Stimulated activated CD4-positive, alpha-beta T cell treated with anti-CD3 and anti-CD28 coated beads, Interleukin-12 subunit alpha, Interleukin-12 subunit beta, amount 100 ng/mL, for 4 hours (primary cell): ENCODE results near the gene MOCOS.

ENCODE experiments used
- DNase-seq: peaks from one replicate; pipeline ENCODE4 v3.0.0-alpha.2; 2020

Gene MOCOS

GRCh38 chr18:36309436-36310391 is 122.4 kb downstream of the MOCOS start:
- DNase-seq: no peak

- no peak for DNase-seq
These were observed 123.8 kb downstream of the MOCOS start for GRCh38 chr18:36311026-36311570.

- DNase-seq: no peak
These were observed 125.6 kb downstream of the MOCOS start for GRCh38 chr18:36312806-36313395.

- no peak for DNase-seq
These were observed 126.8 kb downstream of the MOCOS start for GRCh38 chr18:36314098-36314497.

GRCh38 chr18:36314754-36315153 is 127.5 kb downstream of the MOCOS start:
- DNase-seq: no peak

DNA sequence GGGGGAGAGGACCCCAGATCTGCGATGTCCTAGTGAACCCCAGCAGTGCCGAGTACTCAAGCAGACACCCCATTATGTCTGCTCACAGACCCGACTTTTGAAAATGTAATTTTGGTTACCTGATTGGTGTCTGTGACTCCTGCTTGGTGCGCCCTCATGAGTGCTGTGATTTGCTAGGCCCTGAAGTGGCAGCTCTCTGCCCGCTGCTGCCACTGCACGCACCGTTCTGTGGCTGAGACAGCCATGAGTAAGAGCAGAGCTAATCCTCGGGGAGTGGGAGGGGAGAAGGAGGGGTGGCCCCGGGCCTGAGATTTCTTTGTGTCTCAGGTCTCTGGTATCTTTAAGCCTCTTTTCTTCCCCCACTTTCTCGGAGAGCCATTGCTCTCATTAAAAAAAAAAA is 128.4 kb downstream of the MOCOS start:
- no peak for DNase-seq

DNA sequence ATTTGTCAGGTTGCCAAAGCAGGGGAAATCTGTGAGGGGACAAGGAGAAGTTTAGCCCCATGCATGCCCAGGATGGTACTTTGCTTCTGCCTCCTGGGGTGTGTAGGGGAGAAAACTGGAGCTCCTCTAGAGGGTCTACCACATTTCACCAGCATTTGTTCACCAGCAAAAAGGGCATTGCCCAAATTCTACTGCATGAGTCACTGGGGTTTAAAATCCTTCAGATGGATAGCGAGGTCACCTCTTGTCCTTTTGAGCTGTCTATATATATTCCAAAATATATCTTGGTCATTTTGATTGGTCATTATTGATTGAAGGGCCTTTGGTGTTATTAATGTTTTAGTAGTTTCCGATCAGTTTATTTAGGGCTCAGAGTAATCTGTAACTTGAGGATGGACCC is 128.9 kb downstream of the MOCOS start:
- DNase-seq: no peak
